Epithelial cell of proximal tubule (primary cell): Measurements from ENCODE around the gene SRGAP1. TPM values are rescaled to one million over a fixed set of nuclear protein-coding genes. Genes with fewer than 3 reads are reported as not detected.

ENCODE experiments used
- DNase-seq: peaks from one replicate; pipeline ENCODE4 v3.0.0-alpha.2; 2011; ENCODE audit warnings: low read depth
- H3K4me3 ChIP-seq: 2 replicates; pipeline ENCODE4 v1.5.1; 2011; ENCODE audit warnings: low read depth, mild to moderate bottlenecking, low read length
- CTCF ChIP-seq: conservative IDR thresholded peaks from 2 replicates; pipeline ENCODE4 v1.5.1; 2012; ENCODE audit warnings: low read depth, mild to moderate bottlenecking, low read length
- total RNA-seq: library from RNA; depleted of rRNA; stranded (reverse); fragments of >200 nt; gene quantifications from 2 replicates; pipeline ENCODE4 v1.2.3, GENCODE V29; 2015

SRGAP1 gene
- total RNA-seq, 1 donor from 2014 or later = 9.4 TPM

GRCh38 chr12:64054079-64054520 lies 209.6 kb downstream of the SRGAP1 start:
- no peak for DNase-seq
- no peak overlapping the region for H3K4me3 ChIP-seq
- no peak for TF ChIP-seq CTCF

GRCh38 chr12:64056741-64057140 lies 212.2 kb downstream of the SRGAP1 start:
- DNase-seq = no peak
- TF ChIP-seq CTCF = no peak
- H3K4me3 ChIP-seq = no peak overlapping the region

DNA sequence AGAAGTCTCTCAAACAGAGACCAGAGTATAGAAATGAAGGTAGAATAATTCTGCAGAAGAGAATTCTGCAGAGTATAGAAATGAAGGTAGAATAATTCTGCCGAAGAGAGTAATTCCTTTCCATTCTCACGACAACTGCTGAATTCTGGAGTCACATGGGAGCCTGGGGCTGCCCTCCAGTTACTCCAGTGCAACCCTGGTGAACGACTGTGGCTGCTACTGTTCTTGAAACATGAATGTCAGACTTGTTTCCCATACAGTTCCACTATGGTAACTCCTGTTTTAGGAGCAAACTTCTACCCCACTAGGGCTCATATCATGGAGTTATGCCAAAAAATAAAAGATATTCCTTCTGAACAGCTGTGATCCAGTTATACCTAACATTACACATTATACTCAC lies 213.2 kb downstream of the SRGAP1 start:
- no peak for DNase-seq
- H3K4me3 ChIP-seq = no peak overlapping the region
- TF ChIP-seq CTCF = no peak

- H3K4me3 ChIP-seq = no peak overlapping the region
- DNase-seq = no peak
- TF ChIP-seq CTCF = no peak
Measured at GRCh38 chr12:64058541-64059265, 214.2 kb downstream of the SRGAP1 start.

DNA sequence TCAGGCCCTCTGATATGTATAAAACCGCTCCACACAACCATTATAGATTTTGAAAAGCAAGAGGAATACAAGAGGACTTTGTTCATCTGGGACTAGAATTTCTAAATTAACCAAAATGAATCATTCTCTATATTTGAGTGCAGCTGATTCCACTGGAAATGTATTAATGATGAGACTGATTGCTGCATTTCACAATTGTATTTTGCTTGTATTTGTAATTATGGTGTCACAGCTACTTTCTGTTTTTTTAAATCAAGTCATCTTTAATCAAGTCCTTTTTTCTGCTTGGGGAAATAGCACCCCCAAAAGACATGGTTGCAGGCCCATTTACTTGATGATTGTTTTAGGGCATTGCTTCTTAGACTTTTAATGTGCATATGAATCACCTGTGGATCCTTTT lies 215.2 kb downstream of the SRGAP1 start:
- no peak for TF ChIP-seq CTCF
- H3K4me3 ChIP-seq = no peak overlapping the region
- DNase-seq = no peak

DNA sequence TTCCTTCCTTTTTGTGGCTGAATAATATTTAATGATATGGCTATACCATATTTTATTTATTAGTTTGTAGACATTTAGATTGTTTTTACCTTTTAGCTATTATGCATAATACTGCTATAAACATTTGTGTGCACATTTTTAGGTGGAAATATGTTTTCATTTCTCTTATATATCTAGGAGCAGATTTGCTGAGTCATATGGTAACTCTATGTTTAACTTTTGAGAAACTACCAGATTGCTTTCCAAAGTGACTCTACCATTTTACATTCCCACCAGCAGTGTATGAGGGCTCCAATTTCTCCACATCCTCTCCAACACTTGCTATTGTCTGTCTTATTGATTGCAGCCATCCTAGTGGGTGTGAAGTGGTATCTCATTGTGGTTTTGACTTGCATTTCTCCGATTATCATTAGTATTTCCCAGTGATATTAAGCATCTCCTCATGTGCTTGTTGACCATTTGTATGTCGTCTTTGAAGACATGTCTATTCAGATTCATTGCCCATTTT lies 217.4 kb downstream of the SRGAP1 start:
- no peak for TF ChIP-seq CTCF

GRCh38 chr12:64063121-64063520 lies 218.6 kb downstream of the SRGAP1 start:
- DNase-seq = no peak
- TF ChIP-seq CTCF = no peak
- no peak overlapping the region for H3K4me3 ChIP-seq

More for the DNA sequence above, 217.4 kb downstream of the SRGAP1 start:
- no peak for DNase-seq
- no peak overlapping the region for H3K4me3 ChIP-seq
